PC-9 (cell line): ENCODE results near the gene MAGIX. TPM values are rescaled to one million over a fixed set of nuclear protein-coding genes. Genes with fewer than 3 reads are reported as not detected.

Source experiments
- BruUV-seq: library from RNA; stranded (reverse); fragments of 400-500 nt; replicated peaks from 2 replicates; lab custom pipeline; 2021; lab: Mats Ljungman, UMichigan
- CTCF ChIA-PET: fragments of 300-600 bp; sonication (Branson Sonifier 250); formaldehyde crosslinking; loops from one replicate; lab custom pipeline; 2022; ENCODE audit warnings: antibody characterized with exemption; lab: Charles Lee
- POLR2A ChIA-PET: fragments of 300-600 bp; sonication (Branson Sonifier 250); formaldehyde crosslinking; loops from one replicate; lab custom pipeline; 2022; ENCODE audit warnings: antibody characterized with exemption; ENCODE audit not compliant: unreplicated experiment; lab: Charles Lee
- DNase-seq, 2 experiments: peaks; one replicate each; pipeline versions ENCODE4 v3.0.0 to v3.0.0-alpha.2; 2015 to 2022; ENCODE audit warnings: mixed read lengths in 1 of 2
- H2AFZ ChIP-seq: fragments of 200-600 bp; sonication (generic); 2 replicates; pipeline ENCODE4 v1.8.1; 2017; ENCODE audit warnings: antibody characterized with exemption
- H3F3A ChIP-seq: fragments of 200-600 bp; sonication (generic); 2 replicates; pipeline ENCODE4 v1.8.1; 2017; ENCODE audit warnings: antibody characterized with exemption, mild to moderate bottlenecking, low read depth; ENCODE audit not compliant: insufficient read depth
- H3K27ac ChIP-seq: fragments of 200-600 bp; sonication (generic); 2 replicates; pipeline ENCODE4 v1.6.1; 2016; ENCODE audit warnings: mixed run types
- H3K27me3 ChIP-seq: fragments of 200-600 bp; sonication (generic); 2 replicates; pipeline ENCODE4 v1.6.1; 2016; ENCODE audit warnings: low read depth, mixed run types; ENCODE audit not compliant: insufficient read depth
- H3K36me3 ChIP-seq: fragments of 200-600 bp; sonication (generic); 2 replicates; pipeline ENCODE4 v1.6.1; 2016; ENCODE audit warnings: low read depth, mixed run types
- H3K4me1 ChIP-seq: fragments of 200-600 bp; sonication (generic); replicated peaks from 2 replicates; pipeline ENCODE4 v1.6.1; 2016; ENCODE audit warnings: mixed run types; ENCODE audit not compliant: insufficient read depth
- H3K4me2 ChIP-seq: fragments of 200-600 bp; sonication (generic); 2 replicates; pipeline ENCODE4 v1.6.1; 2017; ENCODE audit warnings: mixed run types
- H3K4me3 ChIP-seq: fragments of 200-600 bp; sonication (generic); 2 replicates; pipeline ENCODE4 v1.6.1; 2016; ENCODE audit warnings: mixed run types
- H3K79me2 ChIP-seq: fragments of 200-600 bp; sonication (generic); 2 replicates; pipeline ENCODE4 v1.6.1; 2017; ENCODE audit warnings: low read depth, mixed run types
- H3K9me2 ChIP-seq: fragments of 200-600 bp; sonication (generic); 2 replicates; pipeline ENCODE4 v1.8.1; 2017; ENCODE audit warnings: mild to moderate bottlenecking; ENCODE audit not compliant: insufficient read depth
- H3K9me3 ChIP-seq: fragments of 200-600 bp; sonication (generic); 2 replicates; pipeline ENCODE4 v1.8.1; 2016; ENCODE audit warnings: low read depth; ENCODE audit not compliant: insufficient read depth
- H4K20me1 ChIP-seq: fragments of 200-600 bp; sonication (generic); 2 replicates; pipeline ENCODE4 v1.8.1; 2017; ENCODE audit not compliant: insufficient read depth
- EZH2 ChIP-seq: fragments of 200-600 bp; sonication (generic); IDR thresholded peaks from 2 replicates; pipeline ENCODE4 v1.8.0; 2017; ENCODE audit warnings: antibody characterized with exemption, low read depth
- intact Hi-C: fragments of 100-400 bp; cut with micrococcal nuclease; formaldehyde crosslinking; loops from one replicate; pipeline ENCODE4 v1.10.0; 2022; ENCODE audit not compliant: unreplicated experiment
- total RNA-seq: library from RNA; stranded (reverse); gene quantifications from 2 replicates; pipeline ENCODE4 v1.2.3, GENCODE V29; 2021
- TF ChIP-seq, protein P1 (sequence below): fragments of 200-600 bp; sonication (generic); conservative IDR thresholded peaks from 2 replicates; pipeline ENCODE4 v1.6.1; 2017; ENCODE audit warnings: mixed run types, antibody characterized with exemption, mild to moderate bottlenecking, moderate library complexity

Gene MAGIX
- total RNA-seq, 1 experiment from 2014 or later, result 1.8 TPM

DNA sequence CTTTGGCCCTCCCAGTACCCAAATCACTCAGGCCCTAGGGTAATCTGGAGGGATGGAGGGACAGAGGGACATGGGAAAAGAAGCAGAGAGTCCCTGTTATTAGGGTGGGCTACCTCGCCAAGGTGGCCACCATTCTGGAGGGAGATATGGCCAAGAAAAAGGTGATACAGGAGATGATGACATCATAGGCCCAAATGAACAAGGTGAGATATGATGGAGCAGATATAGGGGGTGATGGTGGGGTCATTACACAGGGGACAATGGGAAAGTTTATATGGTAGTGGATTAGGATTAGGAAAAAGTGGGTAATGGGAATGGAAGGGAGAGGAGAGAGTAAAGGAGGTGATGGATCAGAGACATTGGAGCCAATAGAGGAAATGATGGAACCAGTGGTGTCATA lies 50.3 kb downstream of the MAGIX start:
- no peak overlapping the region for H2AFZ ChIP-seq
- no peaks in the 10 kb centered on the region for H3K9me3 ChIP-seq
- H3K36me3 ChIP-seq, result no peaks in the 10 kb centered on the region
- no peak for DNase-seq
- H3K4me2 ChIP-seq, result no peak overlapping the region
- H4K20me1 ChIP-seq, result no peaks in the 10 kb centered on the region
- no peaks in the 10 kb centered on the region for H3K9me2 ChIP-seq
- H3K4me3 ChIP-seq, result no peak overlapping the region
- H3F3A ChIP-seq, result no peaks in the 10 kb centered on the region
- no peak for TF ChIP-seq EZH2
- TF ChIP-seq, protein P1, sequence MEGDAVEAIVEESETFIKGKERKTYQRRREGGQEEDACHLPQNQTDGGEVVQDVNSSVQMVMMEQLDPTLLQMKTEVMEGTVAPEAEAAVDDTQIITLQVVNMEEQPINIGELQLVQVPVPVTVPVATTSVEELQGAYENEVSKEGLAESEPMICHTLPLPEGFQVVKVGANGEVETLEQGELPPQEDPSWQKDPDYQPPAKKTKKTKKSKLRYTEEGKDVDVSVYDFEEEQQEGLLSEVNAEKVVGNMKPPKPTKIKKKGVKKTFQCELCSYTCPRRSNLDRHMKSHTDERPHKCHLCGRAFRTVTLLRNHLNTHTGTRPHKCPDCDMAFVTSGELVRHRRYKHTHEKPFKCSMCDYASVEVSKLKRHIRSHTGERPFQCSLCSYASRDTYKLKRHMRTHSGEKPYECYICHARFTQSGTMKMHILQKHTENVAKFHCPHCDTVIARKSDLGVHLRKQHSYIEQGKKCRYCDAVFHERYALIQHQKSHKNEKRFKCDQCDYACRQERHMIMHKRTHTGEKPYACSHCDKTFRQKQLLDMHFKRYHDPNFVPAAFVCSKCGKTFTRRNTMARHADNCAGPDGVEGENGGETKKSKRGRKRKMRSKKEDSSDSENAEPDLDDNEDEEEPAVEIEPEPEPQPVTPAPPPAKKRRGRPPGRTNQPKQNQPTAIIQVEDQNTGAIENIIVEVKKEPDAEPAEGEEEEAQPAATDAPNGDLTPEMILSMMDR, result no peak
- intact Hi-C loops, result no loop called here
- H3K27ac ChIP-seq, result no peak overlapping the region
- no peaks in the 10 kb centered on the region for H3K79me2 ChIP-seq
- H3K27me3 ChIP-seq, result peaks cover 3% of the 10 kb centered on the region; the same call in 1 of the 2 replicates
- POLR2A ChIA-PET, result no interaction called here
- BruUV-seq, result no TSS peak
- no peaks in the 10 kb centered on the region for H3K4me1 ChIP-seq
- CTCF ChIA-PET, result no interaction called here

DNA sequence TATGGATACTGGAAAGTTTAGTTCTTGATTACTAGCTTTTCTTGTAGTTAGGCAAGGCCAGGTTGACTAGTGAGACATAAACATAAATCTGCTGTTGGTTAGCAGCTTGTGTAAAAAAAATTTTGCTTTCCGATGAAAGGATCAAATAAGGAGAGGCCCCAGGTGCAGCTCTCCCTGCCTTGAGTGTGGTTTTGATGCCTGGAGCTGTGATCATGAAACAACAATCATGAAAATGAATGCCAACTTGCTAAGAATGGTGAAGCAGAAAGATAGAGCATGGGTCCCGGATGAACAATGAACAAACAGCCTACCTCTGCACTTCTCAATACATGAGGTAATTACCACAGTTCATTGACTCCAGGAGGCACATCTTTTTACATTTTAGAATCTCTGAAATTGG lies 51.9 kb downstream of the MAGIX start:
- intact Hi-C loops, result no loop called here
- DNase-seq, result no peak
- CTCF ChIA-PET, result no interaction called here

DNA sequence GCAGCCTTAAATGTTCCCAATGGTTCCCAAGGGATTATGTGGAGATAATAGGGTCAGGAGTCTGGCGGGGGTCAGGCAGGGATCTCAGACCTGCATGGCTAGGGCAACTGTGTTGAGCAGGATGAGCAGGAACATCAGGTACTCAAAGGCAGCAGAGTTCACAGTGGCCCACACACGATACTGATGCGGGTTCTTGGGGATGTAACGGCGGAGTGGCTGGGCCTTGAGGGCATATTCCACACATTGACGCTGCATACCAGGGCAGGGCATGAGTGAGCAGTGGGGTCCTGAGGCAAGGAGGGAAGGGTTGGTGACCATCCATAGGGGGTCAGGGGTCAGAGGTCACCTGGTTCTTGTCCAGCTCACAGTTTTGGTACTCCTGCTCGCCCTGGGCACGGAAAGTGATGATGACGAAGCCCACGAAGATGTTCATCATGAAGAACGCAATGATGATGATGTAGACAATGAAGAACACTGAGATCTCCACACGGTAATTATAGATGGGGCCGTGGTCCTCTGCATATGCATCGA lies 52.5 kb downstream of the MAGIX start:
- no peaks in the 10 kb centered on the region for H3K9me3 ChIP-seq
- no peak for DNase-seq
- ChIA-PET POLR2A (no interaction called here), CTCF (no interaction called here)
- no peaks in the 10 kb centered on the region for H3F3A ChIP-seq
- H3K9me2 ChIP-seq, result no peaks in the 10 kb centered on the region
- H3K4me1 ChIP-seq, result no peaks in the 10 kb centered on the region
- peaks cover 3% of the 10 kb centered on the region; the same call in 1 of the 2 replicates for H3K27me3 ChIP-seq
- intact Hi-C loops, result no loop called here
- H4K20me1 ChIP-seq, result no peaks in the 10 kb centered on the region
- no peak overlapping the region for H3K27ac ChIP-seq
- H3K4me3 ChIP-seq, result no peak overlapping the region
- H3K4me2 ChIP-seq, result no peak overlapping the region
- no peaks in the 10 kb centered on the region for H3K79me2 ChIP-seq
- BruUV-seq, result no TSS peak
- no peak for TF ChIP-seq EZH2
- TF ChIP-seq, protein P1, result no peak
- no peak overlapping the region for H2AFZ ChIP-seq
- H3K36me3 ChIP-seq, result no peaks in the 10 kb centered on the region

More for the DNA sequence above, 51.9 kb downstream of the MAGIX start:
- Histone ChIP-seq H3K9me2 (no peaks in the 10 kb centered on the region), H3K36me3 (no peaks in the 10 kb centered on the region), H3K79me2 (no peaks in the 10 kb centered on the region), H3F3A (no peaks in the 10 kb centered on the region), H3K9me3 (no peaks in the 10 kb centered on the region), H3K27ac (no peak overlapping the region), H3K4me1 (no peaks in the 10 kb centered on the region), H3K4me3 (no peak overlapping the region), H4K20me1 (no peaks in the 10 kb centered on the region), H2AFZ (no peak overlapping the region), H3K27me3 (peaks cover 3% of the 10 kb centered on the region; the same call in 1 of the 2 replicates), H3K4me2 (no peak overlapping the region)
- POLR2A ChIA-PET, result no interaction called here
- BruUV-seq, result no TSS peak
- TF ChIP-seq, protein P1, result no peak
- no peak for TF ChIP-seq EZH2

Other genes starting within 250 kb of the MAGIX start
- 3.6 and 4.4 TPM in 2 replicates for gene PIM2, start 243.7 kb upstream of the MAGIX start, total RNA-seq
- gene OTUD5, start 205.2 kb upstream of the MAGIX start, total RNA-seq, result 34.6 and 37.1 TPM in 2 replicates
- gene KCND1, start 190.9 kb upstream of the MAGIX start, total RNA-seq, result 1.2 and 2.2 TPM in 2 replicates
- gene GRIPAP1, start 160.5 kb upstream of the MAGIX start, total RNA-seq, result 33.6 and 35.2 TPM in 2 replicates
- gene TFE3, start 119.4 kb upstream of the MAGIX start, total RNA-seq, result 27.2 and 33.7 TPM in 2 replicates
- 20.6 and 23.9 TPM in 2 replicates for gene CCDC120, start 103.8 kb upstream of the MAGIX start, total RNA-seq
- 12.8 and 17.6 TPM in 2 replicates for gene PRAF2, start 88.8 kb upstream of the MAGIX start, total RNA-seq
- 36.7 and 43.4 TPM in 2 replicates for gene WDR45, start 82.9 kb upstream of the MAGIX start, total RNA-seq
- gene GPKOW, start 39.0 kb upstream of the MAGIX start, total RNA-seq, result 12.8 and 17.6 TPM in 2 replicates
- gene PLP2, start 9.1 kb downstream of the MAGIX start, total RNA-seq, result 90.0 and 94.5 TPM in 2 replicates
- gene PRICKLE3, start 23.6 kb downstream of the MAGIX start, total RNA-seq, result 13.1 and 13.5 TPM in 2 replicates
- 0.44 and 0.63 TPM in 2 replicates for gene SYP, start 37.4 kb downstream of the MAGIX start, total RNA-seq
- gene CACNA1F, start 70.6 kb downstream of the MAGIX start, total RNA-seq, result not detected in 2 replicates
- gene CCDC22, start 72.7 kb downstream of the MAGIX start, total RNA-seq, result 8.6 and 9.2 TPM in 2 replicates
- not detected in 2 replicates for gene FOXP3, start 102.0 kb downstream of the MAGIX start, total RNA-seq
- gene PPP1R3F, start 107.0 kb downstream of the MAGIX start, total RNA-seq, result 3.6 and 5.2 TPM in 2 replicates
- not detected in 2 replicates for gene GAGE10, start 140.9 kb downstream of the MAGIX start, total RNA-seq
- gene GAGE12J, start 159.3 kb downstream of the MAGIX start, total RNA-seq, result not detected in 2 replicates
- gene GAGE13, start 168.8 kb downstream of the MAGIX start, total RNA-seq, result not detected in 2 replicates